ENCODE results near the gene GLMN. TPM values are rescaled to one million over a fixed set of nuclear protein-coding genes. Genes with fewer than 3 reads are reported as not detected.

The GLMN gene
- total and polyA plus RNA-seq, 2 of the 13 experiments (the other 11 are each of a cell fraction or from before 2014, with no cell fraction given), result 5.9 to 18.4 TPM

GRCh38 chr1:92230736-92231135 lies 68.1 kb downstream of the GLMN start:
- Histone ChIP-seq H3K4me3 (replicated peaks in 1 of 3; ENCODE audit: insufficient read depth in 1 of 3, low read depth in 2 of 3, low read length in 3 of 3) (no peak overlapping the region), H3K9me3 (ENCODE audit: low read length) (no peaks in the 10 kb centered on the region), H3K27ac (ENCODE audit: extremely low read length, insufficient read depth, low read length) (no peak overlapping the region), H3K36me3 (replicated peaks in 1 of 2; ENCODE audit: control insufficient read depth in 1 of 2, insufficient read depth in 2 of 2, low read length in 2 of 2) (no peaks in the 10 kb centered on the region), H3K79me2 (ENCODE audit: insufficient read depth, low read length) (no peaks in the 10 kb centered on the region), H3K9ac (ENCODE audit: insufficient read depth, low read depth, low read length) (no peak overlapping the region), H3K4me2 (ENCODE audit: low read depth, low read length) (no peak overlapping the region), H4K20me1 (ENCODE audit: insufficient read depth, low read length) (no peaks in the 10 kb centered on the region), H3K27me3 (ENCODE audit: control insufficient read depth in 1 of 2, insufficient read depth in 2 of 2, low read length in 2 of 2) (no peaks in the 10 kb centered on the region), H2AFZ (ENCODE audit: low read length) (no peak overlapping the region), H3K4me1 (ENCODE audit: insufficient read depth, low read length) (no peaks in the 10 kb centered on the region)
- ChIA-PET CTCF (ENCODE audit: low intra/inter-chr PET ratio, low total read pairs) (no interaction called here), POLR2A (no interaction called here)
- intact Hi-C loops (cut with micrococcal nuclease; ENCODE audit: unreplicated experiment) (no loop called here), in situ Hi-C loops (cut with HindIII; ENCODE audit: extremely low pct_ligation_motif_present, low pct_unique_long_range_greater_than_20kb) (no loop called here)
- DNase-seq (ENCODE audit: low spot score) (no peak), ATAC-seq (no peak), FAIRE-seq (no peak)
- BruUV-seq (replicated peaks), result no TSS peak
- 6% methylated on average over 1 of the region's 1 CpG for WGBS (ENCODE audit: low lambda C conversion rate)
- TF ChIP-seq ZNF296 (CRISPR knock-in tag; conservative IDR thresholded peaks at IDR 0.05) (no peak), MIXL1 (CRISPR knock-in tag; IDR thresholded peaks at IDR 0.05) (no peak), HNRNPH1 (optimal IDR thresholded peaks at IDR 0.05; ENCODE audit: low read depth, low read length) (no peak), NRL (CRISPR knock-in tag; IDR thresholded peaks at IDR 0.05; ENCODE audit: borderline replicate concordance) (no peak), TMF1 (CRISPR knock-in tag; IDR thresholded peaks at IDR 0.05; ENCODE audit: low read depth) (no peak), ZNF614 (CRISPR knock-in tag; IDR thresholded peaks at IDR 0.05; ENCODE audit: borderline replicate concordance) (no peak), ATF6 (CRISPR knock-in tag; conservative IDR thresholded peaks at IDR 0.05) (no peak), WIZ (CRISPR knock-in tag; IDR thresholded peaks at IDR 0.05) (no peak), ZNF652 (CRISPR knock-in tag; IDR thresholded peaks at IDR 0.05; ENCODE audit: borderline replicate concordance, low read depth) (no peak), PCBP1 (IDR thresholded peaks at IDR 0.05; ENCODE audit: borderline replicate concordance, low read depth, low read length) (no peak), ARNT2 (CRISPR knock-in tag; IDR thresholded peaks at IDR 0.05; ENCODE audit: low read depth) (no peak)
- TF ChIP-seq, protein P1, sequence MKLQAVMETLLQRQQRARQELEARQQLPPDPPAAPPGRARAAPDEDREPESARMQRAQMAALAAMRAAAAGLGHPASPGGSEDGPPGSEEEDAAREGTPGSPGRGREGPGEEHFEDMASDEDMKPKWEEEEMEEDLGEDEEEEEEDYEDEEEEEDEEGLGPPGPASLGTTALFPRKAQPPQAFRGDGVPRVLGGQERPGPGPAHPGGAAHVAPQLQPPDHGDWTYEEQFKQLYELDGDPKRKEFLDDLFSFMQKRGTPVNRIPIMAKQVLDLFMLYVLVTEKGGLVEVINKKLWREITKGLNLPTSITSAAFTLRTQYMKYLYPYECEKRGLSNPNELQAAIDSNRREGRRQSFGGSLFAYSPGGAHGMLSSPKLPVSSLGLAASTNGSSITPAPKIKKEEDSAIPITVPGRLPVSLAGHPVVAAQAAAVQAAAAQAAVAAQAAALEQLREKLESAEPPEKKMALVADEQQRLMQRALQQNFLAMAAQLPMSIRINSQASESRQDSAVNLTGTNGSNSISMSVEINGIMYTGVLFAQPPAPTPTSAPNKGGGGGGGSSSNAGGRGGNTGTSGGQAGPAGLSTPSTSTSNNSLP (IDR thresholded peaks at IDR 0.05; ENCODE audit: low read depth, low read length), result no peak
- TF ChIP-seq, protein P2, sequence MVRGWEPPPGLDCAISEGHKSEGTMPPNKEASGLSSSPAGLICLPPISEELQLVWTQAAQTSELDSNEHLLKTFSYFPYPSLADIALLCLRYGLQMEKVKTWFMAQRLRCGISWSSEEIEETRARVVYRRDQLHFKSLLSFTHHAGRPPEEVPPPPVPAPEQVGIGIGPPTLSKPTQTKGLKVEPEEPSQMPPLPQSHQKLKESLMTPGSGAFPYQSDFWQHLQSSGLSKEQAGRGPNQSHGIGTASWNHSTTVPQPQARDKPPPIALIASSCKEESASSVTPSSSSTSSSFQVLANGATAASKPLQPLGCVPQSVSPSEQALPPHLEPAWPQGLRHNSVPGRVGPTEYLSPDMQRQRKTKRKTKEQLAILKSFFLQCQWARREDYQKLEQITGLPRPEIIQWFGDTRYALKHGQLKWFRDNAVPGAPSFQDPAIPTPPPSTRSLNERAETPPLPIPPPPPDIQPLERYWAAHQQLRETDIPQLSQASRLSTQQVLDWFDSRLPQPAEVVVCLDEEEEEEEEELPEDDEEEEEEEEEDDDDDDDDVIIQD (CRISPR knock-in tag; IDR thresholded peaks at IDR 0.05; ENCODE audit: low read depth), result no peak
- TF ChIP-seq, protein P3, sequence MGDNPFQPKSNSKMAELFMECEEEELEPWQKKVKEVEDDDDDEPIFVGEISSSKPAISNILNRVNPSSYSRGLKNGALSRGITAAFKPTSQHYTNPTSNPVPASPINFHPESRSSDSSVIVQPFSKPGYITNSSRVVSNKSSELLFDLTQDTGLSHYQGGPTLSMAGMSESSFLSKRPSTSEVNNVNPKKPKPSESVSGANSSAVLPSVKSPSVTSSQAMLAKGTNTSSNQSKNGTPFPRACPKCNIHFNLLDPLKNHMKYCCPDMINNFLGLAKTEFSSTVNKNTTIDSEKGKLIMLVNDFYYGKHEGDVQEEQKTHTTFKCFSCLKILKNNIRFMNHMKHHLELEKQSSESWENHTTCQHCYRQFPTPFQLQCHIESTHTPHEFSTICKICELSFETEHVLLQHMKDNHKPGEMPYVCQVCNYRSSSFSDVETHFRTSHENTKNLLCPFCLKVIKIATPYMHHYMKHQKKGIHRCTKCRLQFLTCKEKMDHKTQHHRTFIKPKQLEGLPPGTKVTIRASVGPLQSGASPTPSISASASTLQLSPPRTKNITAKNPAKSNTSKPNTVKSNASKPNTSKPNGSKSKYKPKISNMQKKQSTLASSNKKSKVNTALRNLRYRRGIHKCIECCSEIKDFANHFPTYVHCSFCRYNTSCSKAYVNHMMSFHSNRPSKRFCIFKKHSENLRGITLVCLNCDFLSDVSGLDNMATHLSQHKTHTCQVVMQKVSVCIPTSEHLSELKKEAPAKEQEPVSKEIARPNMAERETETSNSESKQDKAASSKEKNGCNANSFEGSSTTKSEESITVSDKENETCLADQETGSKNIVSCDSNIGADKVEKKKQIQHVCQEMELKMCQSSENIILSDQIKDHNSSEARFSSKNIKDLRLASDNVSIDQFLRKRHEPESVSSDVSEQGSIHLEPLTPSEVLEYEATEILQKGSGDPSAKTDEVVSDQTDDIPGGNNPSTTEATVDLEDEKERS (CRISPR knock-in tag; IDR thresholded peaks at IDR 0.05), result no peak
